SH-SY5Y (cell line): ENCODE data around the gene SMARCA5.

ENCODE experiments used
- GATA2 ChIP-seq: IDR thresholded peaks from 2 replicates; pipeline ENCODE4 v1.6.1; 2011; ENCODE audit warnings: mild to moderate bottlenecking, low read depth, low read length
- GATA3 ChIP-seq: IDR thresholded peaks from 2 replicates; pipeline ENCODE4 v1.6.1; 2011; ENCODE audit warnings: low read depth, mild to moderate bottlenecking, low read length, moderate library complexity

The SMARCA5 gene

GRCh38 chr4:143514901-143515300 lies 1.4 kb downstream of the SMARCA5 start:
- TF ChIP-seq GATA3 (no peak), GATA2 (no peak)

GRCh38 chr4:143515905-143516304 lies 2.4 kb downstream of the SMARCA5 start:
- TF ChIP-seq GATA3 = no peak
- no peak for TF ChIP-seq GATA2

- no peak for TF ChIP-seq GATA2
- TF ChIP-seq GATA3 = no peak
Measured at GRCh38 chr4:143517764-143518163, 4.3 kb downstream of the SMARCA5 start.

GRCh38 chr4:143524211-143524610 lies 10.7 kb downstream of the SMARCA5 start:
- TF ChIP-seq GATA2 = no peak
- no peak for TF ChIP-seq GATA3

- TF ChIP-seq GATA3 (no peak), GATA2 (no peak)
Measured at GRCh38 chr4:143531380-143531779, 17.9 kb downstream of the SMARCA5 start.

- TF ChIP-seq GATA2 = no peak
- TF ChIP-seq GATA3 = no peak
Measured at GRCh38 chr4:143531788-143532491, 18.4 kb downstream of the SMARCA5 start.

GRCh38 chr4:143538979-143539669 lies 25.6 kb downstream of the SMARCA5 start:
- TF ChIP-seq GATA3 = no peak
- no peak for TF ChIP-seq GATA2

GRCh38 chr4:143539670-143540023 lies 26.1 kb downstream of the SMARCA5 start:
- no peak for TF ChIP-seq GATA2
- TF ChIP-seq GATA3 = no peak

GRCh38 chr4:143549928-143550327 lies 36.4 kb downstream of the SMARCA5 start:
- TF ChIP-seq GATA3 (no peak), GATA2 (no peak)

- TF ChIP-seq GATA3 = no peak
- no peak for TF ChIP-seq GATA2
Measured at GRCh38 chr4:143554728-143555597, 41.5 kb downstream of the SMARCA5 start.

- no peak for TF ChIP-seq GATA2
Measured at GRCh38 chr4:143555676-143556075, 42.2 kb downstream of the SMARCA5 start.

- TF ChIP-seq GATA3 (no peak), GATA2 (no peak)
Measured at GRCh38 chr4:143558286-143558685, 44.8 kb downstream of the SMARCA5 start.

GRCh38 chr4:143558823-143559756 lies 45.6 kb downstream of the SMARCA5 start:
- TF ChIP-seq GATA3 = no peak
- TF ChIP-seq GATA2 = no peak

GRCh38 chr4:143559757-143560147 lies 46.2 kb downstream of the SMARCA5 start:
- TF ChIP-seq GATA2 = no peak
- TF ChIP-seq GATA3 = no peak
